GM12875 (cell line): Measurements from ENCODE around the gene CALN1.

Experiments
- H3K4me3 ChIP-seq: one replicate; pipeline ENCODE4 v1.5.1; 2011; ENCODE audit warnings: low read depth, low read length, control low read depth
- CTCF ChIP-seq: IDR thresholded peaks from 2 replicates; pipeline ENCODE4 v1.5.1; 2011; ENCODE audit warnings: low read depth, mild to moderate bottlenecking, control low read depth, inconsistent platforms, low read length, moderate library complexity, borderline replicate concordance; ENCODE audit not compliant: insufficient read depth

Gene CALN1

GRCh38 chr7:71772779-71773178 lies 639.4 kb downstream of the CALN1 start:
- TF ChIP-seq CTCF = no peak
- H3K4me3 ChIP-seq = no peak overlapping the region

GRCh38 chr7:71770269-71770907 lies 641.8 kb downstream of the CALN1 start:
- TF ChIP-seq CTCF = no peak

GRCh38 chr7:71769326-71769725 lies 642.8 kb downstream of the CALN1 start:
- H3K4me3 ChIP-seq = no peak overlapping the region
- no peak for TF ChIP-seq CTCF

More at GRCh38 chr7:71770269-71770907, 641.8 kb downstream of the CALN1 start:
- no peak overlapping the region for H3K4me3 ChIP-seq

- no peak overlapping the region for H3K4me3 ChIP-seq
- TF ChIP-seq CTCF = no peak
Observed at GRCh38 chr7:71768450-71768849, 643.7 kb downstream of the CALN1 start.

- no peak overlapping the region for H3K4me3 ChIP-seq
- TF ChIP-seq CTCF = no peak
Observed at GRCh38 chr7:71766016-71766415, 646.1 kb downstream of the CALN1 start.

- H3K4me3 ChIP-seq = no peak overlapping the region
- TF ChIP-seq CTCF = no peak
Observed at GRCh38 chr7:71761336-71761735, 650.8 kb downstream of the CALN1 start.

- TF ChIP-seq CTCF = no peak
Observed at GRCh38 chr7:71754828-71755227, 657.3 kb downstream of the CALN1 start.

More at GRCh38 chr7:71754828-71755227, 657.3 kb downstream of the CALN1 start:
- no peak overlapping the region for H3K4me3 ChIP-seq
